ENCODE measurements around the gene RNLS.

RNLS gene

GRCh38 chr10:88598055-88598454, 14.9 kb upstream of the RNLS start:
- H3K79me2 ChIP-seq (ENCODE audit: insufficient read depth, low read length) = no peaks in the 10 kb centered on the region
- no peaks in the 10 kb centered on the region for H3K9me2 ChIP-seq (replicated peaks; ENCODE audit: insufficient read depth, low read length)
- H3K27me3 ChIP-seq (ENCODE audit: low read length) = no peaks in the 10 kb centered on the region
- no peak overlapping the region for H2AFZ ChIP-seq (ENCODE audit: low read depth, low read length, severe bottlenecking)
- H3K36me3 ChIP-seq (ENCODE audit: low read length) = no peaks in the 10 kb centered on the region
- no peak overlapping the region for H3K27ac ChIP-seq (ENCODE audit: low read depth, low read length)
- H3K4me2 ChIP-seq (ENCODE audit: low read depth, low read length, poor library complexity, severe bottlenecking) = no peak overlapping the region
- H3K9ac ChIP-seq (ENCODE audit: low read length) = no peak overlapping the region
- TF ChIP-seq, protein P1, sequence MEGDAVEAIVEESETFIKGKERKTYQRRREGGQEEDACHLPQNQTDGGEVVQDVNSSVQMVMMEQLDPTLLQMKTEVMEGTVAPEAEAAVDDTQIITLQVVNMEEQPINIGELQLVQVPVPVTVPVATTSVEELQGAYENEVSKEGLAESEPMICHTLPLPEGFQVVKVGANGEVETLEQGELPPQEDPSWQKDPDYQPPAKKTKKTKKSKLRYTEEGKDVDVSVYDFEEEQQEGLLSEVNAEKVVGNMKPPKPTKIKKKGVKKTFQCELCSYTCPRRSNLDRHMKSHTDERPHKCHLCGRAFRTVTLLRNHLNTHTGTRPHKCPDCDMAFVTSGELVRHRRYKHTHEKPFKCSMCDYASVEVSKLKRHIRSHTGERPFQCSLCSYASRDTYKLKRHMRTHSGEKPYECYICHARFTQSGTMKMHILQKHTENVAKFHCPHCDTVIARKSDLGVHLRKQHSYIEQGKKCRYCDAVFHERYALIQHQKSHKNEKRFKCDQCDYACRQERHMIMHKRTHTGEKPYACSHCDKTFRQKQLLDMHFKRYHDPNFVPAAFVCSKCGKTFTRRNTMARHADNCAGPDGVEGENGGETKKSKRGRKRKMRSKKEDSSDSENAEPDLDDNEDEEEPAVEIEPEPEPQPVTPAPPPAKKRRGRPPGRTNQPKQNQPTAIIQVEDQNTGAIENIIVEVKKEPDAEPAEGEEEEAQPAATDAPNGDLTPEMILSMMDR (IDR thresholded peaks at IDR 0.05; ENCODE audit: insufficient read depth, low read length, poor library complexity, severe bottlenecking) = no peak
- TF ChIP-seq EZH2phosphoT487 (conservative IDR thresholded peaks at IDR 0.05; ENCODE audit: low read length) = no peak
- H4K20me1 ChIP-seq (ENCODE audit: low read depth, low read length) = no peaks in the 10 kb centered on the region
- H3K9me3 ChIP-seq (ENCODE audit: insufficient read depth, low read length) = no peaks in the 10 kb centered on the region
- no peaks in the 10 kb centered on the region for H3F3A ChIP-seq (ENCODE audit: insufficient read depth)
- H3K4me3 ChIP-seq (ENCODE audit: insufficient read depth, low read length, poor library complexity, severe bottlenecking) = no peak overlapping the region

GRCh38 chr10:88594482-88594881, 11.4 kb upstream of the RNLS start:
- H2AFZ ChIP-seq (ENCODE audit: low read depth, low read length, severe bottlenecking) = no peak overlapping the region
- no peak overlapping the region for H3K4me3 ChIP-seq (ENCODE audit: insufficient read depth, low read length, poor library complexity, severe bottlenecking)
- H3F3A ChIP-seq (ENCODE audit: insufficient read depth) = no peaks in the 10 kb centered on the region
- TF ChIP-seq, protein P1 (IDR thresholded peaks at IDR 0.05; ENCODE audit: insufficient read depth, low read length, poor library complexity, severe bottlenecking) = no peak
- TF ChIP-seq EZH2phosphoT487 (conservative IDR thresholded peaks at IDR 0.05; ENCODE audit: low read length) = no peak
- no peaks in the 10 kb centered on the region for H3K36me3 ChIP-seq (ENCODE audit: low read length)
- H3K79me2 ChIP-seq (ENCODE audit: insufficient read depth, low read length) = no peaks in the 10 kb centered on the region
- no peaks in the 10 kb centered on the region for H4K20me1 ChIP-seq (ENCODE audit: low read depth, low read length)
- no peaks in the 10 kb centered on the region for H3K9me2 ChIP-seq (replicated peaks; ENCODE audit: insufficient read depth, low read length)
- H3K9ac ChIP-seq (ENCODE audit: low read length) = no peak overlapping the region
- H3K9me3 ChIP-seq (ENCODE audit: insufficient read depth, low read length) = no peaks in the 10 kb centered on the region
- no peak overlapping the region for H3K27ac ChIP-seq (ENCODE audit: low read depth, low read length)
- H3K4me2 ChIP-seq (ENCODE audit: low read depth, low read length, poor library complexity, severe bottlenecking) = no peak overlapping the region
- H3K27me3 ChIP-seq (ENCODE audit: low read length) = no peaks in the 10 kb centered on the region

DNA sequence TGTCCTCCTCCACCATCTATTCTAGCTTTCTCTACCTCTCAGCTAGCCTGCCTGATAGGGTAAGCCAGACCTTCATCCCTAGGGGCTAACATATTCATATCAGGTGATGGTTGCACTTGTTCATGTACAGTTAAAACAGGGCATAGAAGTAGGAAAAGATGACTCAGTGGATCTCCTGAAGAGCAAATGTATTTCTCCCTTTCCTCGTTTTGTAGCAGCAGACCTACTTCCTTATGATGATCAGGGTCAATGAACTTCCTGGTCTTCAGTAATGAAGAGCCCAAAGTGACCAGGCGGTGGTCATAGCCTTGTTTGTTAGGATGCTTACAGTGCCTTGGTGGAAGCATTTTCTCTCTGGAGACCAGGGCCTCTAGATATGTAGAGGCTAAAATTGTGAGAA, 9.8 kb upstream of the RNLS start:
- Histone ChIP-seq H3K9ac (ENCODE audit: low read length) (no peak overlapping the region), H3K36me3 (ENCODE audit: low read length) (no peaks in the 10 kb centered on the region), H3K79me2 (ENCODE audit: insufficient read depth, low read length) (no peaks in the 10 kb centered on the region), H4K20me1 (ENCODE audit: low read depth, low read length) (no peaks in the 10 kb centered on the region), H3K9me2 (replicated peaks; ENCODE audit: insufficient read depth, low read length) (no peaks in the 10 kb centered on the region), H3K4me2 (ENCODE audit: low read depth, low read length, poor library complexity, severe bottlenecking) (no peak overlapping the region), H3K4me3 (ENCODE audit: insufficient read depth, low read length, poor library complexity, severe bottlenecking) (no peak overlapping the region), H3F3A (ENCODE audit: insufficient read depth) (no peaks in the 10 kb centered on the region), H2AFZ (ENCODE audit: low read depth, low read length, severe bottlenecking) (no peak overlapping the region), H3K27ac (ENCODE audit: low read depth, low read length) (no peak overlapping the region), H3K27me3 (ENCODE audit: low read length) (no peaks in the 10 kb centered on the region), H3K9me3 (ENCODE audit: insufficient read depth, low read length) (no peaks in the 10 kb centered on the region)
- no peak for TF ChIP-seq EZH2phosphoT487 (conservative IDR thresholded peaks at IDR 0.05; ENCODE audit: low read length)
- TF ChIP-seq, protein P1 (IDR thresholded peaks at IDR 0.05; ENCODE audit: insufficient read depth, low read length, poor library complexity, severe bottlenecking) = no peak
